ENCODE data around the gene SNPH.

DNA sequence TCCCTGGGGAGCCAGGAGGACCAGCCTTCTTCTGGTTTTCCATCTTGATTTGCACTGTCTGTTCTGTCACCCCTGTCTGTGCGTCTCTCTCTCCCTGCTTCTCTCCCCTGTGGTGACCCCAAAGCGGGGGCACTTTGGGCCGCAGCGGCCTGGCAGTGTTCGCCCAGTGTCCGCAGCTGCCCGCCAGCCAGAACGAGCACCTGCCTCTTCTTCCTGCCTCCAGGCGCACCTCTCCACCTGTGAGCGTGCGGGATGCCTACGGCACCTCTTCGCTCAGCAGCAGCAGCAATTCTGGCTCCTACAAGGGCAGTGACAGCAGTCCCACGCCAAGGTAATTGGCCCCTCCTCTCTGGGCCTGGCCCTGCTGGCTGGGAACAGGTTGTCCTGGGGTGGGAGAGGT, 30.8 kb downstream of the SNPH start:
- no peak for TF ChIP-seq ZNF274 (IDR thresholded peaks at IDR 0.05; ENCODE audit: low read depth, low read length)
- no peak for TF ChIP-seq YY1 (IDR thresholded peaks at IDR 0.05; ENCODE audit: insufficient read depth, insufficient read length)
